Ramos (cell line): ENCODE data around the gene NDE1.
"Not testable (repeated sequence)": the region's sequence is repeated elsewhere in the genome, so short reads cannot be mapped to it uniquely, and the experiment has no call there.

Experiments
- in situ Hi-C: fragments of 300-500 bp; cut with MboI; formaldehyde crosslinking; loops from one replicate; pipeline ENCODE4 v1.14.3; 2022; ENCODE audit warnings: low sequenced_read_pairs; ENCODE audit not compliant: unreplicated experiment

NDE1 gene, protein sequence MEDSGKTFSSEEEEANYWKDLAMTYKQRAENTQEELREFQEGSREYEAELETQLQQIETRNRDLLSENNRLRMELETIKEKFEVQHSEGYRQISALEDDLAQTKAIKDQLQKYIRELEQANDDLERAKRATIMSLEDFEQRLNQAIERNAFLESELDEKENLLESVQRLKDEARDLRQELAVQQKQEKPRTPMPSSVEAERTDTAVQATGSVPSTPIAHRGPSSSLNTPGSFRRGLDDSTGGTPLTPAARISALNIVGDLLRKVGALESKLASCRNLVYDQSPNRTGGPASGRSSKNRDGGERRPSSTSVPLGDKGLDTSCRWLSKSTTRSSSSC

GRCh38 chr16:15650019-15650697 lies at the start of gene NDE1:
Gene NDE1, plus strand, starts transcription at chr16:15650245. Its CDS starts 14,534 bp downstream, at chr16:15664779.
- in situ Hi-C loops, result no loop called here

DNA sequence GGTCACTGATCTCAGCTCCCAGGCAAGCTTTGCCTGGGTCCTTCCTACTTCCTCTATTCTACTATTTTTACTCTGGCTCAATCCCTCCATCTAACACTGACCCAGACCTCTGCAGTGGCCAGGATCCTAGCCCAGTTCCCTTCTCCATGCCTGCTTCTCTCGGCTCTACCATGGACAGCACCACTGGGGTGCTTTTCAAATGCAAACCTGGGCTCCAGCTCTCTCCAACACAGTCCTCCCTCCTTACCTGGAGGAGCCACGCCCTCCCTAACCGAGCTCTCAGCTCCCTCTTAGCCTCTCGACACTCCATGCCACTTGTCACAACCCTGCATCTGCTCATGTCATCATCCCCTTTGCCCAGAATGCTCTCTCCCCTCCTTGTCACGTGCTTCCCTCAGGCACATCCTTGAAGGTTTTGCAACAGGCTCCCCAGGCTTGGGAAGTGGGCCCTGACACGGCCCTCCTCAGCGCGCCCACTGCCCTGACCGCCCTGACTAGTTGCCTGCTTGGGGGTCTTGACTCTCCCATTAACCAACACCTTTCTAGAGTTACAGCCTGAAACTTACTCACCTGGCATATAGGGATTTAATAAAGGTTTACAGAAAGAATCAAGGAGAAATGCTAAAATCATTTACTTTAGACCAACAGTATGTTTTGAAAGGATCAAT lies 48.7 kb upstream of the NDE1 start:
- in situ Hi-C loops, result no loop called here

- in situ Hi-C loops, result no loop called here
Measured at GRCh38 chr16:15602285-15603044, 47.6 kb upstream of the NDE1 start.

- in situ Hi-C loops, result no loop called here
Measured at GRCh38 chr16:15604460-15605440, 45.3 kb upstream of the NDE1 start.

- in situ Hi-C loops, result no loop called here
Measured at GRCh38 chr16:15605839-15606517, 44.1 kb upstream of the NDE1 start.

- in situ Hi-C loops, result no loop called here
Measured at GRCh38 chr16:15606518-15607220, 43.4 kb upstream of the NDE1 start.

- in situ Hi-C loops, result not testable (repeated sequence)
Measured at GRCh38 chr16:15607221-15607699, 42.8 kb upstream of the NDE1 start.

- in situ Hi-C loops, result no loop called here
Measured at GRCh38 chr16:15607700-15608396, 42.2 kb upstream of the NDE1 start.

- in situ Hi-C loops, result no loop called here
Measured at GRCh38 chr16:15608398-15609285, 41.4 kb upstream of the NDE1 start.

DNA sequence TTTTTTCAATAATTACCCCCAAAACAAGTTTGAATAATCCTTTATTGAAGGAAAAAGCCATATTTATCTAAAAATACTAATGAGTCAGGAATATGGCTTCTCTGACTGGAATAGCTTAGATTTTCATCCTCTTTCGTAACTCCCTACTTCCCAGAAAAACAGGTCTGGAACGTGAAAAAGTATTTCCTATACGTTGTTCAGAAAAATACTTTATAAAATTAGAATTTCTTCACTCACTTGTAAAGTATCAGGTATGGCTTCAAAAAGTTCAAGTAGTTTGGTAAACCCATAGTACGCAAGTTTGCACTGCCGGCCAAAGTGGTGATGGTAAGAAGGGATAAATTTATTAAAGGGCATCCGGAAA lies 40.8 kb upstream of the NDE1 start:
- in situ Hi-C loops, result no loop called here

GRCh38 chr16:15610369-15610871 lies 39.6 kb upstream of the NDE1 start:
- in situ Hi-C loops, result no loop called here

GRCh38 chr16:15611610-15612009 lies 38.4 kb upstream of the NDE1 start:
- in situ Hi-C loops, result no loop called here

DNA sequence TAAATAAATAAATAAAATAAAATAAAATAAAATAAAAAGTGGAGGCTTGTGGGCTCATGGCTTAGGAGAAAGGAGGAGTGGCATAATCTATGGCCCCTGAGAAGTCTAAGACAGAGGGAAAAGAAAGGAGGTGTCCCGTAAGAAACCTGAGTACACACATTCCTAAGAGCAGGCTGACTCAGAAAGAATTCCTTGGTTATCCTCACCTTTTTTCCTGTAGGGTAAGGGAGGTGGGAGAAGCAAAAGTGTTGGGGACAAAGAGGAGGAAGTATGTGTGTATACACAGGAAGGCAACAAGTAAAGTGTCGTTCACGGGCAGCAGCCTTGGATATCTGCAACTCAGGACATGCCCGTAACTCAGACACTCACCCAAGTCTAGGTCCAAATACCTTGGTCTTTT lies 36.4 kb upstream of the NDE1 start:
- in situ Hi-C loops, result no loop called here

DNA sequence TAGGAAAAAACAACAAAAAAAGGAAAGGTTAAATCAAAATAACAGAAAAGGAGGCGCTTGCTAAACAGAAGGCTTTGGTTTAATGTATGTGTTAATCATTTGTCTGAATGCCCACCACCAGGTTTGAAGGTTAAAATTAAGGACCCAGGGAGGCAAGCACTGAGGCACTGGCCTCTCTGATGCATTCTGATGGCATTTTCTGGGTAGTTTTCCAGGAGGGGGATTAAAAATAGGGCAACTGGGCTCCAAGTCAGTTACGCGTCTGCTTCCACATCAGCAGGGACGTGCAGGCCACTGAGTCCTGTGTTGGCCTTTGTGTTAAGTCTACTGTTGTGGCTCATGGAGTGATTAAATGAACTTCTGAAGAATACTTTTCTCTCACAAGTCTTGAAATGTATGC lies 34.0 kb upstream of the NDE1 start:
- in situ Hi-C loops, result no loop called here

- in situ Hi-C loops, result no loop called here
Measured at GRCh38 chr16:15616475-15617165, 33.4 kb upstream of the NDE1 start.

- in situ Hi-C loops, result no loop called here
Measured at GRCh38 chr16:15617901-15618300, 32.1 kb upstream of the NDE1 start.
